GM10266 (cell line): ENCODE data around the gene BTBD16.

Experiments
- DNase-seq: peaks from one replicate; pipeline ENCODE4 v3.0.0; 2012; ENCODE audit errors: extremely low spot score
- CTCF ChIP-seq: IDR thresholded peaks from 2 replicates; pipeline ENCODE4 v1.5.1; 2012; ENCODE audit warnings: mild to moderate bottlenecking, low read depth; ENCODE audit not compliant: control insufficient read depth, insufficient read depth; ENCODE audit errors: missing control alignments

BTBD16 gene

GRCh38 chr10:122240401-122240800 lies 30.7 kb upstream of the BTBD16 start:
- TF ChIP-seq CTCF: no peak
- no peak for DNase-seq

GRCh38 chr10:122241836-122242235 lies 29.3 kb upstream of the BTBD16 start:
- DNase-seq: no peak
- no peak for TF ChIP-seq CTCF

GRCh38 chr10:122243550-122243949 lies 27.5 kb upstream of the BTBD16 start:
- no peak for TF ChIP-seq CTCF
- no peak for DNase-seq

- no peak for DNase-seq
- no peak for TF ChIP-seq CTCF
Observed at GRCh38 chr10:122244001-122244975, 26.8 kb upstream of the BTBD16 start.

- no peak for TF ChIP-seq CTCF
- no peak for DNase-seq
Observed at GRCh38 chr10:122245136-122245535, 26.0 kb upstream of the BTBD16 start.

- TF ChIP-seq CTCF: no peak
- no peak for DNase-seq
Observed at GRCh38 chr10:122245897-122246296, 25.2 kb upstream of the BTBD16 start.

GRCh38 chr10:122246830-122247520 lies 24.1 kb upstream of the BTBD16 start:
- DNase-seq: no peak
- TF ChIP-seq CTCF: no peak
